Mesendoderm (in vitro differentiated cells): ENCODE measurements around the gene BTN1A1.
"Not testable (repeated sequence)": the region's sequence is repeated elsewhere in the genome, so short reads cannot be mapped to it uniquely, and the experiment has no call there.

Experiments used
- DNase-seq: peaks from one replicate; pipeline ENCODE4 v3.0.0; 2013
- H2AK5ac ChIP-seq: 2 replicates; pipeline ENCODE4 v1.6.1; 2013; ENCODE audit warnings: low read length, inconsistent platforms
- H2BK120ac ChIP-seq: 2 replicates; pipeline ENCODE4 v1.6.1; 2013; ENCODE audit warnings: low read depth, mild to moderate bottlenecking, low read length, moderate library complexity, mixed read lengths
- H2BK15ac ChIP-seq: replicated peaks from 2 replicates; pipeline ENCODE4 v1.6.1; 2013; ENCODE audit warnings: low read depth, mild to moderate bottlenecking, moderate library complexity
- H2BK5ac ChIP-seq: 2 replicates; pipeline ENCODE4 v1.6.1; 2013; ENCODE audit warnings: low read length, inconsistent platforms
- H3K18ac ChIP-seq: 2 replicates; pipeline ENCODE4 v1.6.1; 2013; ENCODE audit warnings: mild to moderate bottlenecking, low read length, mixed read lengths
- H3K23ac ChIP-seq: one replicate; pipeline ENCODE4 v1.6.1; 2013; ENCODE audit warnings: low read length
- H3K27ac ChIP-seq: 2 replicates; pipeline ENCODE4 v1.5.1; 2013; ENCODE audit warnings: low read depth, mild to moderate bottlenecking, inconsistent platforms, low read length, moderate library complexity
- H3K27me3 ChIP-seq: 2 replicates; pipeline ENCODE4 v1.6.1; 2013; ENCODE audit warnings: low read length, control low read depth, mild to moderate bottlenecking, inconsistent platforms; ENCODE audit not compliant: insufficient read depth, poor library complexity
- H3K36me3 ChIP-seq: 2 replicates; pipeline ENCODE4 v1.6.1; 2013; ENCODE audit warnings: low read length, inconsistent platforms; ENCODE audit not compliant: control insufficient read depth, insufficient read depth
- H3K4ac ChIP-seq: one replicate; pipeline ENCODE4 v1.6.1; 2013; ENCODE audit warnings: low read depth, mild to moderate bottlenecking, low read length, moderate library complexity
- H3K4me1 ChIP-seq: 2 replicates; pipeline ENCODE4 v1.6.1; 2013; ENCODE audit warnings: low read depth, low read length, inconsistent platforms; ENCODE audit not compliant: control insufficient read depth
- H3K4me2 ChIP-seq: 2 replicates; pipeline ENCODE4 v1.6.1; 2013; ENCODE audit warnings: low read length
- H3K4me3 ChIP-seq: 2 replicates; pipeline ENCODE4 v1.5.1; 2013; ENCODE audit warnings: mild to moderate bottlenecking, low read length
- H3K56ac ChIP-seq: one replicate; pipeline ENCODE4 v1.6.1; 2013; ENCODE audit warnings: low read length
- H3K79me1 ChIP-seq: 2 replicates; pipeline ENCODE4 v1.6.1; 2013; ENCODE audit warnings: low read length, inconsistent platforms
- H3K79me2 ChIP-seq: 2 replicates; pipeline ENCODE4 v1.6.1; 2013; ENCODE audit warnings: mild to moderate bottlenecking, low read length; ENCODE audit not compliant: control insufficient read depth, insufficient read depth
- H3K9ac ChIP-seq: 2 replicates; pipeline ENCODE4 v1.6.1; 2013; ENCODE audit warnings: low read length, inconsistent platforms
- H4K5ac ChIP-seq: one replicate; pipeline ENCODE4 v1.6.1; 2013; ENCODE audit warnings: low read length
- H4K8ac ChIP-seq: one replicate; pipeline ENCODE4 v1.6.1; 2013; ENCODE audit warnings: low read depth, mild to moderate bottlenecking, control low read depth, low read length, moderate library complexity
- WGBS: extraction: QIAGEN DNeasy Blood & Tissue Kit; methylation state at CpG from one replicate; pipeline ENCODE4 v1.1.7; 2013; ENCODE audit warnings: low lambda C conversion rate, missing lambda C conversion rate; ENCODE audit not compliant: insufficient coverage; ENCODE audit errors: extremely low coverage; 5-methylcytosine and 5-hydroxymethylcytosine counted together

Gene BTN1A1

GRCh38 chr6:26502626-26503025 lies 2.5 kb downstream of the BTN1A1 start:
- Histone ChIP-seq H2BK5ac (no peak overlapping the region), H2AK5ac (no peak overlapping the region), H3K18ac (no peak overlapping the region), H3K27me3 (peaks cover 16% of the 10 kb centered on the region), H3K36me3 (no peaks in the 10 kb centered on the region), H3K27ac (no peak overlapping the region), H3K4me3 (no peak overlapping the region), H3K79me1 (no peaks in the 10 kb centered on the region), H4K8ac (no peak overlapping the region), H3K23ac (no peak overlapping the region), H3K9ac (no peak overlapping the region), H4K5ac (no peak overlapping the region), H2BK120ac (no peak overlapping the region), H3K56ac (no peak overlapping the region), H3K79me2 (no peaks in the 10 kb centered on the region), H3K4ac (no peak overlapping the region), H3K4me1 (no peaks in the 10 kb centered on the region), H3K4me2 (no peak overlapping the region), H2BK15ac (no peak overlapping the region)
- no peak for DNase-seq
- WGBS: no CpG with 5 or more reads among the region's 3 CpGs

DNA sequence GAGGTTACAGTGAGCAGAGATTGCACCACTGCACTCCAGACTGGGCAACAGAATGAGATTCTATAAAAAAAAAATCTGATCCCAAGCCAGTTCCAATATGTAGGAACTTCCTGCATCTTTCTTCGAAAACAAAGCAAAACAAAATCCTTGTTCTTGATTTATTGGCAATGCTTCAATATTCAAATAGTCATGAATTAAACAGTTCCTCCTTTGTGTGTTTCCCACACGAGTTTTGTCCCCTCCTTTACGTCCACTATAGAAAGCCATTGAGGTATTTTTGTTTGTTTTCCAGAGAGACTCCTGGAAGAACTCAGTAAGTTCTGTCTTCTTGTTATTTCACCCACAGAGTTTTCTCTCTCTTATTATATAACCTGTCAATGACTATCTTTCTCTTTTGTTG lies 7.6 kb downstream of the BTN1A1 start:
- Histone ChIP-seq H2BK120ac (no peak overlapping the region), H3K4me3 (no peak overlapping the region), H2BK5ac (no peak overlapping the region), H3K56ac (no peak overlapping the region), H3K23ac (no peak overlapping the region), H4K5ac (no peak overlapping the region), H3K4me2 (no peak overlapping the region), H2BK15ac (no peak overlapping the region), H3K4me1 (no peaks in the 10 kb centered on the region), H3K27me3 (peaks cover 1% of the 10 kb centered on the region), H3K79me1 (no peaks in the 10 kb centered on the region), H3K4ac (no peak overlapping the region), H3K79me2 (no peaks in the 10 kb centered on the region), H3K36me3 (no peaks in the 10 kb centered on the region), H3K18ac (no peak overlapping the region), H4K8ac (no peak overlapping the region), H3K27ac (no peak overlapping the region), H2AK5ac (no peak overlapping the region), H3K9ac (no peak overlapping the region)
- no peak for DNase-seq
- WGBS: no CpG with 5 or more reads among the region's 3 CpGs

- not testable (repeated sequence) for H3K4me1 ChIP-seq, H3K4me2 ChIP-seq, DNase-seq, H3K79me2 ChIP-seq, H3K27ac ChIP-seq, H3K4me3 ChIP-seq, H3K9ac ChIP-seq, H3K79me1 ChIP-seq, H2BK15ac ChIP-seq, H3K27me3 ChIP-seq, H3K56ac ChIP-seq, H4K8ac ChIP-seq, H3K18ac ChIP-seq, H2BK120ac ChIP-seq, H3K23ac ChIP-seq, H3K4ac ChIP-seq, H4K5ac ChIP-seq, H3K36me3 ChIP-seq, H2AK5ac ChIP-seq, H2BK5ac ChIP-seq
- no CpG with 5 or more reads among the region's 8 CpGs for WGBS
Measured at GRCh38 chr6:26511033-26511432, 10.9 kb downstream of the BTN1A1 start.

DNA sequence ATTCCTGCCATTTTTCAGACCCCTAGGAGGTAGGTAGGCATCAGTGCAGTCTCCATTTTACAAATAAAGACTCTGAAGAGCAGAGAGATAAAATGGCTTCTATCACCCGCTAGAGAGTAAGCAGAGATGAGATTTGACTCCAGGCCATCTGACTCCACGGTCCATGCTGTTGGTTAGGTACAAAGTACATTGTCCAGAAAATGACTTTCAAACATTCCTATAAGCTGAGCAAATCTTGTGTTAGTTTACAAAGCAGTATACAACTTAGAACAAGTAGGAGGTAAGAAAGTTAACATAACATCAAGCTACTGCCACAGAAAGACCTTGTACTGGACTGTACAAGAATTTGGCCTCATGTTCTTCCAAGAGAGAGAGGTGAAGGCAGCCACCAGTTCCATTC lies 14.9 kb downstream of the BTN1A1 start:
- H3K9ac ChIP-seq: no peak overlapping the region
- H2BK120ac ChIP-seq: no peak overlapping the region
- H3K4ac ChIP-seq: no peak overlapping the region
- H3K36me3 ChIP-seq: no peaks in the 10 kb centered on the region
- no peak overlapping the region for H3K4me3 ChIP-seq
- WGBS: no CpG with 5 or more reads among the region's 2 CpGs
- no peak overlapping the region for H3K18ac ChIP-seq
- no peak overlapping the region for H3K27ac ChIP-seq
- no peaks in the 10 kb centered on the region for H3K79me2 ChIP-seq
- H3K4me2 ChIP-seq: no peak overlapping the region
- no peak overlapping the region for H4K8ac ChIP-seq
- no peak overlapping the region for H2BK5ac ChIP-seq
- no peak overlapping the region for H4K5ac ChIP-seq
- H2BK15ac ChIP-seq: no peak overlapping the region
- H3K23ac ChIP-seq: no peak overlapping the region
- DNase-seq: no peak
- no peaks in the 10 kb centered on the region for H3K79me1 ChIP-seq
- H2AK5ac ChIP-seq: no peak overlapping the region
- no peaks in the 10 kb centered on the region for H3K27me3 ChIP-seq
- H3K4me1 ChIP-seq: no peaks in the 10 kb centered on the region
- H3K56ac ChIP-seq: no peak overlapping the region

- Histone ChIP-seq H2BK15ac (no peak overlapping the region), H4K5ac (no peak overlapping the region)
- no CpG with 5 or more reads among the region's 9 CpGs for WGBS
Measured at GRCh38 chr6:26516481-26517427, 16.7 kb downstream of the BTN1A1 start.

More at GRCh38 chr6:26516481-26517427, 16.7 kb downstream of the BTN1A1 start:
- no peak for DNase-seq
- H3K36me3 ChIP-seq: no peaks in the 10 kb centered on the region
- H3K79me1 ChIP-seq: no peaks in the 10 kb centered on the region
- H3K4me3 ChIP-seq: no peak overlapping the region
- H3K4me1 ChIP-seq: no peaks in the 10 kb centered on the region
- no peak overlapping the region for H3K9ac ChIP-seq
- H2BK120ac ChIP-seq: no peak overlapping the region
- H3K23ac ChIP-seq: no peak overlapping the region
- no peak overlapping the region for H2AK5ac ChIP-seq
- H4K8ac ChIP-seq: no peak overlapping the region
- no peak overlapping the region for H3K4ac ChIP-seq
- H3K27me3 ChIP-seq: no peaks in the 10 kb centered on the region
- H2BK5ac ChIP-seq: no peak overlapping the region
- H3K56ac ChIP-seq: no peak overlapping the region
- no peak overlapping the region for H3K27ac ChIP-seq
- H3K4me2 ChIP-seq: no peak overlapping the region
- H3K18ac ChIP-seq: no peak overlapping the region
- H3K79me2 ChIP-seq: no peaks in the 10 kb centered on the region
